ENCODE results near the gene DLL1. TPM values are rescaled to one million over a fixed set of nuclear protein-coding genes. Genes with fewer than 3 reads are reported as not detected.

DLL1 gene
- total RNA-seq, 4 donors from 2014 or later = 4.4 to 21.3 (median 13.4) TPM

GRCh38 chr6:170263410-170263809 is 27.5 kb downstream of the DLL1 start:
- TF ChIP-seq, protein P1, sequence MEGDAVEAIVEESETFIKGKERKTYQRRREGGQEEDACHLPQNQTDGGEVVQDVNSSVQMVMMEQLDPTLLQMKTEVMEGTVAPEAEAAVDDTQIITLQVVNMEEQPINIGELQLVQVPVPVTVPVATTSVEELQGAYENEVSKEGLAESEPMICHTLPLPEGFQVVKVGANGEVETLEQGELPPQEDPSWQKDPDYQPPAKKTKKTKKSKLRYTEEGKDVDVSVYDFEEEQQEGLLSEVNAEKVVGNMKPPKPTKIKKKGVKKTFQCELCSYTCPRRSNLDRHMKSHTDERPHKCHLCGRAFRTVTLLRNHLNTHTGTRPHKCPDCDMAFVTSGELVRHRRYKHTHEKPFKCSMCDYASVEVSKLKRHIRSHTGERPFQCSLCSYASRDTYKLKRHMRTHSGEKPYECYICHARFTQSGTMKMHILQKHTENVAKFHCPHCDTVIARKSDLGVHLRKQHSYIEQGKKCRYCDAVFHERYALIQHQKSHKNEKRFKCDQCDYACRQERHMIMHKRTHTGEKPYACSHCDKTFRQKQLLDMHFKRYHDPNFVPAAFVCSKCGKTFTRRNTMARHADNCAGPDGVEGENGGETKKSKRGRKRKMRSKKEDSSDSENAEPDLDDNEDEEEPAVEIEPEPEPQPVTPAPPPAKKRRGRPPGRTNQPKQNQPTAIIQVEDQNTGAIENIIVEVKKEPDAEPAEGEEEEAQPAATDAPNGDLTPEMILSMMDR (IDR thresholded peaks at IDR 0.05; ENCODE audit: low read depth) = no peak

- TF ChIP-seq, protein P1 (IDR thresholded peaks at IDR 0.05; ENCODE audit: low read depth) = no peak
Measured at GRCh38 chr6:170262489-170263088, 28.3 kb downstream of the DLL1 start.

DNA sequence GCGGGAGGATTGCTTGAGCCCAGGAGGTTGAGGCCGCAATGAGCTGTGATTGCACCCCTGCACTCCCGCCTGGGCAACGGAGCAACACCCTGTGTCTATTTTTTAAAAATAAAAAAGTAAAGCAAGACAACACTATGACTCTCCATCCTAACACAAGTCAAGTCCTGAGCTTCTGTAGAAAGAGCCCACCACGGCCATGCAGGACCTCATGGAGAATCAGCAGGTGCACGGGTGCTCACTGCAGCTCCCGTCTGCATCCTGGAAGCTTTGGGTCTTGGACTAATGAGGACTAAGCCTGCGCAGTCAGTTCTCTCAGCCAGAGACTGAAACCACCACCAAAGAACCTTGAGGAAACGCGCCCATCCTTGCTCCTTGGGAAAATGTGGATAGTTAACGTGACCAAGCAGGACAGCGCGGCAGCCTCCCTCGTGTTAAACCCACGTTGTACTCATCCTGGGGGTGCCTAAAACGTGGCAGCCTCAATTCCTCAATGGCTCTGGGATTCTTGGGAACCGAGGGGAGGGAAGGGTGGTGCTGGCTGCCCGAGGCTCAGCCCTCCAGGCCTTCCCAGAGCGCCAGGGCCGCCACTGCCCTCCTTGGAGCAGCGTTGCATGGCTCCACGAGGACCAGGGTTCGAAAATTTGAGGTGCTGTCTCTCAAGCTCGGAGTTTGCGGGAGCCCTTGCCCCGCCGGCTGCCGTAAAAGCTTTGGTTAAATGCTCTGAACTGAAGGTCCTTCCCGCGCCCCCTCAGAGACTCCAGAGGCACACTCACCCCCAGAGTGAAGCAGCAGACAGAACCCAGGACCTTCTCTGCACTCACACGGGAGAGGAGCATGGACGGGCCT is 29.0 kb downstream of the DLL1 start:
- TF ChIP-seq, protein P1 (IDR thresholded peaks at IDR 0.05; ENCODE audit: low read depth) = no peak

- TF ChIP-seq, protein P1 (IDR thresholded peaks at IDR 0.05; ENCODE audit: low read depth) = no peak
Measured at GRCh38 chr6:170260686-170261085, 30.2 kb downstream of the DLL1 start.

GRCh38 chr6:170259278-170259677 is 31.6 kb downstream of the DLL1 start:
- TF ChIP-seq, protein P1 (IDR thresholded peaks at IDR 0.05; ENCODE audit: low read depth) = no peak

GRCh38 chr6:170258407-170258806 is 32.5 kb downstream of the DLL1 start:
- TF ChIP-seq, protein P1 (IDR thresholded peaks at IDR 0.05; ENCODE audit: low read depth) = no peak

DNA sequence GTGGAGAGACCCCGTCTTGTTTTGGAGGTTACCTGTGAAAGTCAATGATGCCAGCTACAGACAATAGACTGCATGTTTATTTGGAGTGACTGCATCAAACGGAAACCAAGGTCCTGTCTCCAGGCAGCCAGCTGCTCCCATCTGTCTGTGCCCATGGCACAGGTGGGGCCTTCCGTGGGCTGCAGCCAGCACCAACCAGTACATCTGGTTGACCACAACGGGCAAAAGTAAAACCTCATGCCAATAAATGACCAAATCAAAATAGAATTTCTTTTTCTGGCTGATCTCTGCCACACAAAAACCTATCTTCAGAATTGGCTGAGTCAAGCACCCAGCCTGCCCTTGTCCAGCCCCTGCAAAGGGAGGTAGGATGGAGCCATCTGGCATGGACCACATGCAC is 33.5 kb downstream of the DLL1 start:
- TF ChIP-seq, protein P1 (IDR thresholded peaks at IDR 0.05; ENCODE audit: low read depth) = no peak
